ENCODE measurements around the gene CADM2. TPM values are rescaled to one million over a fixed set of nuclear protein-coding genes. Genes with fewer than 3 reads are reported as not detected.

The CADM2 gene
- total RNA-seq, 1 donor from 2014 or later = 4.0 TPM

GRCh38 chr3:85193565-85193964 is 234.8 kb downstream of the CADM2 start:
- Mint-ChIP-seq H3K4me3 (no peak overlapping the region), H3K27me3 (no peaks in the 10 kb centered on the region), H3K9me3 (no peaks in the 10 kb centered on the region), H3K27ac (no peak overlapping the region), H3K4me1 (ENCODE audit: unreplicated experiment) (no peaks in the 10 kb centered on the region), H3K36me3 (no peaks in the 10 kb centered on the region)
- TF ChIP-seq CTCF (conservative IDR thresholded peaks at IDR 0.05) = no peak
- DNase-seq (ENCODE audit: extremely low spot score, unreplicated experiment) = no peak

- no peaks in the 10 kb centered on the region for H3K9me3 Mint-ChIP-seq
- TF ChIP-seq CTCF (conservative IDR thresholded peaks at IDR 0.05) = no peak
- H3K4me1 Mint-ChIP-seq (ENCODE audit: unreplicated experiment) = peaks cover 4% of the 10 kb centered on the region
- H3K27ac Mint-ChIP-seq = no peak overlapping the region
- H3K36me3 Mint-ChIP-seq = no peaks in the 10 kb centered on the region
- H3K27me3 Mint-ChIP-seq = no peaks in the 10 kb centered on the region
- H3K4me3 Mint-ChIP-seq = no peak overlapping the region
- DNase-seq (ENCODE audit: extremely low spot score, unreplicated experiment) = no peak
Measured at GRCh38 chr3:85208650-85209049, 249.9 kb downstream of the CADM2 start.

- no peaks in the 10 kb centered on the region for H3K9me3 Mint-ChIP-seq
- no peak for DNase-seq (ENCODE audit: extremely low spot score, unreplicated experiment)
- no peaks in the 10 kb centered on the region for H3K27me3 Mint-ChIP-seq
- H3K27ac Mint-ChIP-seq = no peak overlapping the region
- no peak for TF ChIP-seq CTCF (conservative IDR thresholded peaks at IDR 0.05)
- no peaks in the 10 kb centered on the region for H3K36me3 Mint-ChIP-seq
- H3K4me1 Mint-ChIP-seq (ENCODE audit: unreplicated experiment) = peaks cover 4% of the 10 kb centered on the region
- no peak overlapping the region for H3K4me3 Mint-ChIP-seq
Measured at GRCh38 chr3:85210540-85210939, 251.8 kb downstream of the CADM2 start.

GRCh38 chr3:85228966-85229365 is 270.2 kb downstream of the CADM2 start:
- Mint-ChIP-seq H3K9me3 (no peaks in the 10 kb centered on the region), H3K27me3 (no peaks in the 10 kb centered on the region), H3K4me3 (no peak overlapping the region), H3K27ac (no peak overlapping the region), H3K36me3 (no peaks in the 10 kb centered on the region), H3K4me1 (ENCODE audit: unreplicated experiment) (no peaks in the 10 kb centered on the region)
- DNase-seq (ENCODE audit: extremely low spot score, unreplicated experiment) = no peak
- no peak for TF ChIP-seq CTCF (conservative IDR thresholded peaks at IDR 0.05)

- H3K27me3 Mint-ChIP-seq = no peaks in the 10 kb centered on the region
- H3K4me1 Mint-ChIP-seq (ENCODE audit: unreplicated experiment) = no peaks in the 10 kb centered on the region
- H3K4me3 Mint-ChIP-seq = no peak overlapping the region
- DNase-seq (ENCODE audit: extremely low spot score, unreplicated experiment) = no peak
- no peaks in the 10 kb centered on the region for H3K36me3 Mint-ChIP-seq
- no peak overlapping the region for H3K27ac Mint-ChIP-seq
- no peaks in the 10 kb centered on the region for H3K9me3 Mint-ChIP-seq
- no peak for TF ChIP-seq CTCF (conservative IDR thresholded peaks at IDR 0.05)
Measured at GRCh38 chr3:85244091-85244490, 285.3 kb downstream of the CADM2 start.

GRCh38 chr3:85244519-85244918 is 285.7 kb downstream of the CADM2 start:
- no peak for TF ChIP-seq CTCF (conservative IDR thresholded peaks at IDR 0.05)
- Mint-ChIP-seq H3K4me1 (ENCODE audit: unreplicated experiment) (no peaks in the 10 kb centered on the region), H3K4me3 (no peak overlapping the region), H3K27ac (no peak overlapping the region), H3K27me3 (no peaks in the 10 kb centered on the region), H3K36me3 (no peaks in the 10 kb centered on the region), H3K9me3 (no peaks in the 10 kb centered on the region)
- no peak for DNase-seq (ENCODE audit: extremely low spot score, unreplicated experiment)
